ENCODE data around the gene SEPSECS.

- no peak for TF ChIP-seq CTCF (IDR thresholded peaks at IDR 0.05)
- no peak for TF ChIP-seq POLR2A (IDR thresholded peaks at IDR 0.05)
Measured at GRCh38 chr4:25182937-25183336, 22.7 kb upstream of the SEPSECS start.
